Gastrocnemius medialis (tissue), 4 donors: ENCODE data around the gene GYS2. TPM values are rescaled to one million over a fixed set of nuclear protein-coding genes. Genes with fewer than 3 reads are reported as not detected.

Source experiments
- ATAC-seq, 2 donors: fragments of 150-250 bp; one replicate each; pipeline ENCODE4 v1.9.1; 2016
- DNase-seq, 2 donors: peaks; one replicate each; pipeline ENCODE4 v3.0.0-alpha.2; 2019
- H3K27ac ChIP-seq, 4 donors: fragments of 200-600 bp; sonication (generic); 1 replicate in 1 of 4; 2 replicates in 3 of 4; pipeline ENCODE4 v1.5.1; 2016 to 2018; ENCODE audit warnings: mild to moderate bottlenecking in 2 of 4, moderate library complexity in 1 of 4
- H3K27me3 ChIP-seq, 3 donors: fragments of 200-600 bp; sonication (generic) in 2 of 3; 1 replicate in 1 of 3; 2 replicates in 2 of 3; pipeline versions ENCODE4 v1.5.1 to v1.6.0; 2016 to 2019; ENCODE audit warnings: mild to moderate bottlenecking in 1 of 3, moderate library complexity in 1 of 3
- H3K36me3 ChIP-seq, 2 donors: fragments of 200-600 bp; sonication (generic) in 1 of 2; one replicate each; pipeline ENCODE4 v1.5.1; 2017 to 2018
- H3K4me1 ChIP-seq, 2 donors: fragments of 200-600 bp; sonication (generic) in 1 of 2; one replicate each; pipeline ENCODE4 v1.5.1; 2016 to 2017; ENCODE audit warnings: mild to moderate bottlenecking in 2 of 2
- H3K4me3 ChIP-seq, 4 donors: fragments of 200-600 bp; sonication (generic) in 3 of 4; 1 replicate in 1 of 4; 2 replicates in 3 of 4; pipeline ENCODE4 v1.5.1; 2016 to 2019; ENCODE audit warnings: mild to moderate bottlenecking in 2 of 4
- H3K9me3 ChIP-seq, 3 donors: fragments of 200-600 bp; sonication (generic) in 2 of 3; 1 replicate in 1 of 3; 2 replicates in 2 of 3; pipeline ENCODE4 v1.5.1; 2016 to 2019
- CTCF ChIP-seq, 5 experiments: fragments of 450-650 bp in 3 of 5; fragments of 200-600 bp in 2 of 5; sonication (generic) in 2 of 5; IDR thresholded peaks in 4 of 5; conservative IDR thresholded peaks in 1 of 5; 1 replicate in 4 of 5; 2 replicates in 1 of 5; pipeline ENCODE4 v1.5.1; 2016 to 2019; ENCODE audit warnings: antibody characterized with exemption in 5 of 5, mild to moderate bottlenecking in 3 of 5, moderate library complexity in 3 of 5
- POLR2A ChIP-seq, 2 donors: fragments of 450-650 bp; IDR thresholded peaks; one replicate each; pipeline ENCODE4 v1.6.1; 2017; ENCODE audit warnings: antibody characterized with exemption in 2 of 2, mild to moderate bottlenecking in 2 of 2, moderate library complexity in 2 of 2
- in situ Hi-C, 4 donors: fragments of 200-750 bp; cut with MboI; loops; one replicate each; pipeline versions ENCODE4 v1.15.0 to v1.8.0; 2017; ENCODE audit warnings: low sequenced_read_pairs in 4 of 4
- intact Hi-C: fragments of 100-400 bp; cut with DNase I; formaldehyde crosslinking; loops from one replicate; pipeline ENCODE4 v1.15.1; 2023; ENCODE audit warnings: low total_unique reads
- total RNA-seq, 4 donors: library from RNA; depleted of rRNA; stranded (reverse); fragments of >200 nt; gene quantifications; one replicate each; pipeline versions ENCODE4 v1.1.0 to v1.2.3, GENCODE V29; 2016

The GYS2 gene
- total RNA-seq = under 1 TPM in 1 of 4 donors, not detected in 3; 0.11 TPM

- Histone ChIP-seq H3K27me3 (no peaks in the 10 kb centered on the region), H3K4me1 (no peaks in the 10 kb centered on the region), H3K4me3 (no peak within 1 kb of the TSS), H3K27ac (no peak within 1 kb of the TSS), H3K36me3 (no peaks in the 10 kb centered on the region), H3K9me3 (no peaks in the 10 kb centered on the region)
- ATAC-seq = no peak
- in situ Hi-C loops = loop anchor here in 2 of 4 donors (5.0 to 10.0 kb wide), 2 partner anchors 70 to 78 kb away; no protein-coding TSS in a partner anchor
- intact Hi-C loops = no loop called here
- TF ChIP-seq CTCF (IDR thresholded peaks at IDR 0.05 in 4 of 5, conservative IDR thresholded peaks at IDR 0.05 in 1 of 5) (no peak), POLR2A (IDR thresholded peaks at IDR 0.05) (no peak)
- no peak for DNase-seq
Measured at GRCh38 chr12:21604245-21605101, at the start of gene GYS2. TSS of gene GYS2 (minus strand) at chr12:21604847. CDS start at chr12:21604592, 255 bp downstream.

- peaks cover 11 to 16% of the 10 kb centered on the region in 2 donors for H3K4me1 ChIP-seq
- in situ Hi-C loops = loop anchor here in 1 of 4 donors (10.0 kb wide), 1 partner anchor 147 kb away; the partner anchor contains the start of genes GOLT1B and RECQL
- intact Hi-C loops = loop anchor here (10.0 kb wide), 1 partner anchor 127 kb away; the partner anchor contains the start of gene SPX
- peaks cover 0 to 29% of the 10 kb centered on the region in 2 donors for H3K36me3 ChIP-seq
- no peaks in the 10 kb centered on the region for H3K9me3 ChIP-seq
- no peak for DNase-seq
- no peak overlapping the region for H3K27ac ChIP-seq
- no peak for TF ChIP-seq CTCF (IDR thresholded peaks at IDR 0.05 in 4 of 5, conservative IDR thresholded peaks at IDR 0.05 in 1 of 5)
- TF ChIP-seq POLR2A (IDR thresholded peaks at IDR 0.05) = no peak
- ATAC-seq = no peak
- H3K4me3 ChIP-seq = no peak overlapping the region
- no peaks in the 10 kb centered on the region for H3K27me3 ChIP-seq
Measured at GRCh38 chr12:21651821-21652220, 47.2 kb upstream of the GYS2 start.

GRCh38 chr12:21650997-21651396 is 46.4 kb upstream of the GYS2 start:
- DNase-seq (no peak), ATAC-seq (no peak)
- H3K36me3 ChIP-seq = peaks cover 0 to 34% of the 10 kb centered on the region in 2 donors
- in situ Hi-C loops (loop anchor here in 1 of 4 donors (10.0 kb wide), 1 partner anchor 146 kb away; the partner anchor contains the start of genes GOLT1B and RECQL), intact Hi-C loops (loop anchor here (10.0 kb wide), 1 partner anchor 126 kb away; the partner anchor contains the start of gene SPX)
- H3K27me3 ChIP-seq = no peaks in the 10 kb centered on the region
- no peak overlapping the region for H3K27ac ChIP-seq
- H3K4me1 ChIP-seq = peaks cover 3 to 7% of the 10 kb centered on the region in 2 donors
- no peak overlapping the region for H3K4me3 ChIP-seq
- TF ChIP-seq CTCF (IDR thresholded peaks at IDR 0.05 in 4 of 5, conservative IDR thresholded peaks at IDR 0.05 in 1 of 5) = no peak
- no peak for TF ChIP-seq POLR2A (IDR thresholded peaks at IDR 0.05)
- H3K9me3 ChIP-seq = no peaks in the 10 kb centered on the region

DNA sequence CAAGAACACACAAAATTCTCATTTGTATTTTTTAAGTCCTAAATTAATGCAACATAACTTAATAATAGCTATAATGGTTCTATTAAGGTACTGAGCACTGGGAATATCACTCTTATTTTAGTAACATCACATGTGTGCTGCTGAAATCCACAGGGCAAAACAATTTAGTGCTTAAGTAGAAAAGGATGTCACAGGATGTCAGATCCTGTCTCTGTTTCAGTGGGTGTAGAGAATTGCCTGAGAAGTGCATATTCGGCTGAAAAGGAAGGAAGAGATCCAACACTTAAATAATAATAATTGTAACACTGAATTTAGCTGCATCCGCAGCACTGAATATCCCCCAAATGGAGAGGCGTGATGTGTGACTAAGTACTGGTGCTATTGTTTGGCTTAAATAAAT is 44.4 kb upstream of the GYS2 start:
- no peaks in the 10 kb centered on the region for H3K4me1 ChIP-seq
- TF ChIP-seq CTCF (IDR thresholded peaks at IDR 0.05 in 4 of 5, conservative IDR thresholded peaks at IDR 0.05 in 1 of 5) (no peak), POLR2A (IDR thresholded peaks at IDR 0.05) (no peak)
- H3K27me3 ChIP-seq = no peaks in the 10 kb centered on the region
- intact Hi-C loops (no loop called here), in situ Hi-C loops (no loop called here)
- DNase-seq = no peak
- no peak overlapping the region for H3K4me3 ChIP-seq
- no peak overlapping the region for H3K27ac ChIP-seq
- ATAC-seq = no peak
- peaks cover 0 to 42% of the 10 kb centered on the region in 2 donors for H3K36me3 ChIP-seq
- no peaks in the 10 kb centered on the region for H3K9me3 ChIP-seq
